ENCODE data around the gene FAM83C.
A peak's percentile ranks its signal among the peaks of the same experiment; 100 is the strongest.
"Not testable (repeated sequence)": the region's sequence is repeated elsewhere in the genome, so short reads cannot be mapped to it uniquely, and the experiment has no call there.

FAM83C gene

GRCh38 chr20:35262731-35263531 lies 29.3 kb downstream of the FAM83C start:
- peak; percentile 97 for DNase-seq

DNA sequence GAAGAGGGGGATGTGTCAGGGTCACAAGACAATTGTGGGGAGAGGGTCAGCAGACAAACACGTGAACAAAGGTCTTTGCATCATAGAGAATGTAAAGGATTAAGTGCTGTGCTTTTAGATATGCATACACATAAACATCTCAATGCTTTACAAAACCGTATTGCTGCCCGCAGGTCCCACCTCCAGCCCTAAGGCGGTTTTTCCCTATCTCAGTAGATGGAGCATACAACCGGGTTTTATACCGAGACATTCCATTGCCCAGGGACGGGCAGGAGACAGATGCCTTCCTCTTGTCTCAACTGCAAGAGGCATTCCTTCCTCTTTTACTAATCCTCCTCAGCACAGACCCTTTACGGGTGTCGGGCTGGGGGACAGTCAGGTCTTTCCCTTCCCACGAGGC lies 29.9 kb downstream of the FAM83C start:
- peak; percentile 66 for DNase-seq

DNA sequence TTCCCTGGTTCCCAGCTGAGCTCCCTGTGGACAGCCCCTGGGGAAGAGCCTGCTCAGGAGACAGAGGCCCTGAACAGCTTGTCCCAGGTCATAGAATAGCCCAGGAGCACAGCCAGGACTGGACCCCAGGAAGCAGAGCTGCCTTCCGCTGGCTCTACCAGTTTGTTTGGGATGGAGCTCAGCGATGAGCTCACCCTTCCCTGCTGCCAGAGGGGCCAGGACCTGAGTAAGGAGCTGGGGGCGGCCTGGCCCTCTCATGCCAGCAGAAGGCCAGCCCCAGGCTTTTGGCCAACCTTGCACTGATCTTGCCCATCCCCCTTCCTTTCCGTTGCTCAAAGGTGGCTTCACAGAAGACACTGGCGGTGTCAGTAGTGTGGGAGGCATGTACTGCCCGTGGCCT lies 31.8 kb downstream of the FAM83C start:
- DNase-seq, result no peak

GRCh38 chr20:35257175-35257909 lies 34.9 kb downstream of the FAM83C start:
- peak; percentile 98 for DNase-seq

DNA sequence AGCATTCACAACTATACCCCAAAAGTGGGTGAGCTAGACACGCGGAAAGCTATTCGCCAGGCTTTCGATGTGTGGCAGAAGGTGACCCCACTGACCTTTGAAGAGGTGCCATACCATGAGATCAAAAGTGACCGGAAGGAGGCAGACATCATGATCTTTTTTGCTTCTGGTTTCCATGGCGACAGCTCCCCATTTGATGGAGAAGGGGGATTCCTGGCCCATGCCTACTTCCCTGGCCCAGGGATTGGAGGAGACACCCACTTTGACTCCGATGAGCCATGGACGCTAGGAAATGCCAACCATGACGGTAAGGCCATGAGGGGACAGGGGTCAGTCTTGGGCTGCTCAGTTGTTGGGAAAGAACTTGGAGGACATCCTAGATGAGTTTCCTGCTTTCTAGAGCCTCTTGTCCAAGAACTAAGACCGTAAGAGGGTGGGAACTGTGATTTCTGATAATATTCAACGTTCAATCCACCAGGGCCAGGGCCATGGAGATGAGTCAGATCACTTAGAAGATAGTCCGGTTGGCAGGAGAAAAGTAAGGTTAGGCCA lies 37.7 kb downstream of the FAM83C start:
- no peak for DNase-seq

GRCh38 chr20:35253010-35253409 lies 39.2 kb downstream of the FAM83C start:
- DNase-seq, result no peak

- DNase-seq, result not testable (repeated sequence)
Observed at GRCh38 chr20:35252598-35252997, 39.6 kb downstream of the FAM83C start.

DNA sequence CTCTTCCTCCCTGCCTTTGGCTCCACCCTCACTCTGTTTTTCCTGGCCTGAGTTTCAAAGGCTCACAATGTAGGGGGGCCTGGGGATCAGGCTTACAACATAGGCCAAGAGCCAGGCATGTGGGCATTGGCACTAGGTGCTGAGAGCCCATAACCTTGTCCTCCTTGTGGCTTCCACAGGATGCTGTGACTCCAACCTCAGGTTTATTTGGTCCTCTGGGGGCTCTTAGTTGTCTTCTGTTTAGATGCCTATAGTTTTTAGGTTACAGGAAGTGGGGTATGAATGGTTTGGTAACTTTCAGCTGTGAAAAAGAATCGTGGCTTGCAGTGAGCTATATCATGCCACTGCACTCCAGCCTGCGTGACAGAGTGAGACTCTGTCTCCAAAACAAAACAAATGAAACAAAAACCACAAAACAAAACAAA lies 40.2 kb downstream of the FAM83C start:
- DNase-seq, result no peak

DNA sequence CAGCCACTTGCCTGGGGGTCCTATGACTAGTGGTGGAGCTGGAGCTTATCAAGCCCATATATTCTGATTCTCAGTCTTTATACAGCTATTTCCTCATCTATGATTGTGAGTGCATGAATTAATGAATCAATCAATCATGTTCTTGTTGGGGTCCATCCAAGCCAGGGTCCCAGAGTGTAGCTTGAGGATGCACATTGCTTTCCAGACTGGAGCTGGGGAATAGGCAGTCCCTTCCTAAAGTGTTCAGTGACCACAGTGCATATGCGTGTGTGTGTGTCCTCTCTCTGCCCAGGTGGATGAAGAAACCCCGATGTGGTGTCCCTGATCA lies 40.6 kb downstream of the FAM83C start:
- no peak for DNase-seq

DNA sequence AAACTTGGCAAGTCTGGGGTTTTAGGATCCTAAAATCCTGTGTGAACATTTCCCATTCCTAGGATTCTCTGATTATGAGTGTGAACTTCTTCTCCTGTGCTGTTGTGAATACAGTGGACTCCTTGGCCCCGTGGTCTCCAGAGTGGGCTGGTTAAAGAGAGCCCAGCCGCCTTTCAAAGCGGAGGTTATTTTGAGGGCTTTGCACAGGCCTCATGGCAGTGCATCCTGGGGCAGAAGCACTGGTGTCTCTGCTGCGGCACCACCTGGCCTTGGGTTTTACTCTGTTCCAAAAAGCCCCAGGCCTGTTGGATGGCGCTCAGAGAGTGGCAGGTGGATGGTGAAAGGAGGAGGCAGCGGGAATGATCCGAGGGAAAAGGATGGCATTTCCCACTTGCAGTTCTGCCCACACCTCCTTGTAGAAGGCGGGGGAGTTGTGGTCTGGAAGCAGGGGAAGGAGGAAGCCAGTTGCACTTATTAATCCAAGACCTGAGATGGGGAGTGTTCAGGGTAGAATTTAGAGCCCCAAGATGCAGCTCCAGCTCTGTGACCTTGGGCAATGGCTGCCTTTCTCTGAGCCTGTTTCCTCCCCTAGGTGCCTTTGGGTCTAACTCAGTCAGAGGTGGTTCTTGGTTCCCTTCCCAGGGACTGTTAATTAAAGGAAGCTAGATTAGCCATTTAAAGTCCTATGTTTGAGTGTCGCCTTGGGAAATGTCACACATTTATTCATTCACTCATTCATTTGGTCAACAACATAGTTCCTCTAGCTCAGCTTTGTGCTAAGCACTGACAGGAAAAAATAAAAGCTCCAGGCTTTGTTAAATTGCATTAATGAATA lies 43.4 kb downstream of the FAM83C start:
- peak; percentile 75 for DNase-seq

DNA sequence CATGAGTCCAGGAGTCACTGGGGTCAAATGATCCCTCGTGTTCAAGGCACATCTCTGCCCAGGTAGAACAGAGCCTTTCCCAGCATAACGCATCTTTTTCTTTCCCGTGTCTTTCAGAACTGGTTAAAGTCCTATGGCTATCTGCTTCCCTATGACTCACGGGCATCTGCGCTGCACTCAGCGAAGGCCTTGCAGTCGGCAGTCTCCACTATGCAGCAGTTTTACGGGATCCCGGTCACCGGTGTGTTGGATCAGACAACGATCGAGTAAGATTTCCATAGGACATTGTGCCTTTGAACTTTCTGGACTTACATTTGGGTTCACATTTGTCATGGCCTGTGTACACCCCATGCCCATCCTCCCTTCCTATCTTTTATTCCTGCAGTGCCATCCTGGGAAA lies 45.5 kb downstream of the FAM83C start:
- DNase-seq, result no peak

DNA sequence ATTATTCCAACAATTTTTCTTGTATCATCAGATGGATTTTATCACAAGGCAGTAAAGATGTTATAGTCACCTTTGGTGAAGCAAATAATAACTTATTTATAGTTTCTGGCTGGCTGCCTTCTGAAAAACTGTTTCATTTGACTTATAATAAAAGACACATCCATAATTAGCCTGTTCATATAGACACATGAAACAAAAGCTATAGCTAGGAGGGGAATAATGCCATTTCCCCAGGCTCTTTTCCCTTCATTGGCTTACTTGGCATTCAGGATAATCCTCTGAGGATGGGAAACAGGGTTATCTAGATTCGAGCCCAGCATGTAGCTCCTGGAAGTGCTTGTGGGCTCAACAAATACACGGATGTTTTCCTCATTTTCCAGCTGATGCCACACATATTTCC lies 48.2 kb downstream of the FAM83C start:
- DNase-seq, result no peak

DNA sequence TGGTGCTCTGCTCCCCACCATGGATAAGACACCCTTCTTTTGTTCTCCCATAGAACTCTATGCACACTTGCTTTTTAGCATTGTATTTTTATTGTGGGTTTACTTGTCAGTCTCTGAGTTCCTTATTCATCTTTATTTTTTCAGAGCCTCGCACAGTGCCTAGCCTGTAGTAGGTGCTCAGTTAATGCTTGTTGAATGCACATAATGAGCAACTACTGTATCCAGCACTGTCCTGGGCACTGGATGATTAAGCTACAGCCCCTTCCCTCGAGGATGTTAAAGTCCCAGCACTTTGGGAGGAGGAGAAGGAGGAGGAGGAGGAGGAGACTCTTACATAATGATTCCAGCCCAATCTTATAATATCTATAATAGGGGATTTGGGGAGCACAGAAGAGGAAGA lies 48.9 kb downstream of the FAM83C start:
- no peak for DNase-seq

DNA sequence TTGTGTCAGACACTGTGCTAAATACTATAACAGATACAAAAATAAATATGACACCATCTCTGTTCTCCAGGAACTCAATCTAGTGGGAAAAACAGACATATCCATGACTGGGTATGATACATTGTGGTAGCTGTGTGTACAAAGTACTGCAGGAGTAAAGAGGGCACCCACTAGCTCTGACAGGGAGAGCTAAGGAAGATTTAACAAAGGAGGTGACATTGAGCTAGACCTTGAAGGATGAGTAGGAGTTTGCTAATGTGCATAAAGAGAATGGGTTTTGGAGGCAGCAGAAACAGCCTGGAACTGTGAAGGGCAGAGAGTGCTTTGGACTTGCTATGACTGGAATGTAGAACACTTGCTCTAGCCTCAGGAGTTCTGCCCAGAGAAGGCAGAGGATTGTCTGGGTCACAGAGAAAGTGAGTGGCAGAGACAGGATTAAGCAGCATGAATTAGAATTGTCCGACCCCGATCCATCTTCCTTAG lies 51.4 kb downstream of the FAM83C start:
- no peak for DNase-seq

- no peak for DNase-seq
Observed at GRCh38 chr20:35240083-35240810, 52.0 kb downstream of the FAM83C start.

GRCh38 chr20:35238735-35239134 lies 53.5 kb downstream of the FAM83C start:
- no peak for DNase-seq

GRCh38 chr20:35238170-35238569 lies 54.1 kb downstream of the FAM83C start:
- no peak for DNase-seq

DNA sequence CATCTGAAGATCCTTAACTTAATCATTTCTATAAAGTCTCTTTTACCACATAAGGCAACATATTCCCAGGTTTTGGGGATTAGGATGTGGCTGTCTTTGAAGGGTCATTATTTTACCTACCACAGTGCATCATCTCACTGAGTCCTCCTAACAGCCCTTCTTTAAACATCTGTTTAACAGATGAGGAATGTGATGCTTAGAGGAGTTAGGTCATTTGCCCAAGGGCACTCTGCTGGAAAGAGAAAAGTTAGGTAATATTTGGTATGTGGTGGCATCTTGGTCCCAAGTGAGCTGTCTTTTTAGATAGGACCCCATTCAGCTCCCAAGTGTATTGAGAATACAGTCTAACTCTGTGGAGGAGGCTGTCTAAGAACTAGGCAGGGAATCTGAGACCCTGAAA lies 54.7 kb downstream of the FAM83C start:
- DNase-seq, result no peak

GRCh38 chr20:35235881-35236280 lies 56.3 kb downstream of the FAM83C start:
- DNase-seq, result no peak
